ENCODE results near the gene TST.

GRCh38 chr22:37027556-37027955 lies 8.3 kb upstream of the TST start:
- TF ChIP-seq POLR2A (IDR thresholded peaks at IDR 0.05; ENCODE audit: low read depth, low read length) (no peak), TAF1 (IDR thresholded peaks at IDR 0.05; ENCODE audit: borderline replicate concordance, low read depth, low read length) (no peak)

Data from GM12892 (cell line).